Cardiac fibroblast (primary cell): ENCODE results near the gene PLPPR5.

ENCODE experiments used
- DNase-seq, 2 donors: peaks; one replicate each; pipeline versions ENCODE4 v3.0.0 to v3.0.0-alpha.2; 2010; ENCODE audit warnings: low read depth in 2 of 2
- H3K4me3 ChIP-seq, 2 donors: replicated peaks in 1 of 2; 1 replicate in 1 of 2; 2 replicates in 1 of 2; pipeline ENCODE4 v1.5.1; 2011; ENCODE audit warnings: low read depth in 2 of 2, low read length in 2 of 2, mild to moderate bottlenecking in 2 of 2, moderate library complexity in 1 of 2
- TF ChIP-seq, protein P1 (sequence below): IDR thresholded peaks from one replicate; pipeline ENCODE4 v1.5.1; 2011; ENCODE audit warnings: low read depth, mild to moderate bottlenecking, low read length, inconsistent platforms

Gene PLPPR5

GRCh38 chr1:98975113-98975512, 29.5 kb downstream of the PLPPR5 start:
- H3K4me3 ChIP-seq: no peak overlapping the region
- TF ChIP-seq, protein P1, sequence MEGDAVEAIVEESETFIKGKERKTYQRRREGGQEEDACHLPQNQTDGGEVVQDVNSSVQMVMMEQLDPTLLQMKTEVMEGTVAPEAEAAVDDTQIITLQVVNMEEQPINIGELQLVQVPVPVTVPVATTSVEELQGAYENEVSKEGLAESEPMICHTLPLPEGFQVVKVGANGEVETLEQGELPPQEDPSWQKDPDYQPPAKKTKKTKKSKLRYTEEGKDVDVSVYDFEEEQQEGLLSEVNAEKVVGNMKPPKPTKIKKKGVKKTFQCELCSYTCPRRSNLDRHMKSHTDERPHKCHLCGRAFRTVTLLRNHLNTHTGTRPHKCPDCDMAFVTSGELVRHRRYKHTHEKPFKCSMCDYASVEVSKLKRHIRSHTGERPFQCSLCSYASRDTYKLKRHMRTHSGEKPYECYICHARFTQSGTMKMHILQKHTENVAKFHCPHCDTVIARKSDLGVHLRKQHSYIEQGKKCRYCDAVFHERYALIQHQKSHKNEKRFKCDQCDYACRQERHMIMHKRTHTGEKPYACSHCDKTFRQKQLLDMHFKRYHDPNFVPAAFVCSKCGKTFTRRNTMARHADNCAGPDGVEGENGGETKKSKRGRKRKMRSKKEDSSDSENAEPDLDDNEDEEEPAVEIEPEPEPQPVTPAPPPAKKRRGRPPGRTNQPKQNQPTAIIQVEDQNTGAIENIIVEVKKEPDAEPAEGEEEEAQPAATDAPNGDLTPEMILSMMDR: no peak
- DNase-seq: no peak

- TF ChIP-seq, protein P1: no peak
- H3K4me3 ChIP-seq: no peak overlapping the region
- DNase-seq: no peak
Observed at GRCh38 chr1:98969798-98970490, 34.7 kb downstream of the PLPPR5 start.

GRCh38 chr1:98967122-98967521, 37.5 kb downstream of the PLPPR5 start:
- TF ChIP-seq, protein P1: no peak
- no peak for DNase-seq
- H3K4me3 ChIP-seq: no peak overlapping the region

- TF ChIP-seq, protein P1: no peak
- DNase-seq: no peak
- no peak overlapping the region for H3K4me3 ChIP-seq
Observed at GRCh38 chr1:98965394-98965793, 39.3 kb downstream of the PLPPR5 start.

- no peak for DNase-seq
- TF ChIP-seq, protein P1: no peak
- no peak overlapping the region for H3K4me3 ChIP-seq
Observed at GRCh38 chr1:98964198-98964597, 40.5 kb downstream of the PLPPR5 start.

DNA sequence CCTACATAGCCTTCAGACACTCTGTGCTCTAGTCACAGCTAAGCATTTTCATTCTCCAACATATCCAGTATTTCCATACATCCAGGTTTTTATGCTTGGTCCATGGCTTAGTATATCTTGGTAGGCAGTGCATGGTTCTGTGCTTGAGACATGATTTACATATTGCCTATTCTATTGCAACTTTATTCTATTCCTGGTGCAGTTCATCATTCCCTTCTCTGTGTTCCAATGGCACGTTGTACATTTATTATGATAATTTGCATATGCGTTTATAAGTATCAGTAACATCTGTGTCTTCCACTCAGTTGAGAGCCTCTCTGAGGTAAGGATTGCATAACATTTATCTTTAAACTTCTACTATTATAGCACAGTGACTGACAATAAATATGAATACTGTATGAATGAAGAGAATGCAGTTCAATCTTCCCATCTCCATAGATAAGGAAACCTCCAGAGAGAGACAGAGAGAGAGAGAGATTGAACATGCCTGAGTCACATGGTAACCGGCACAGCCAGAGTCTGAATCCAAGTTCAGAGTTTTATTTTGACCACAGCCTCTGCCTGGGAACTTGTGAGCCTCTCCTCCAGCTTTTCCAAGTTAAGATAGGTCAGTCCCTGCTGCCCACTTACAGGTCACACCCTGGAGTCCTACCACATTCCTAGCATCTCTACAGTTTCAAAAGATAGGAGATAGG, 41.5 kb downstream of the PLPPR5 start:
- H3K4me3 ChIP-seq: no peak overlapping the region

More for the DNA sequence above, 41.5 kb downstream of the PLPPR5 start:
- DNase-seq: peak; percentile 22 to 25
- TF ChIP-seq, protein P1: no peak
